OCI-LY1 (cell line): ENCODE measurements around the gene RMND5A.

Source experiments
- H2AFZ ChIP-seq: fragments of 200-600 bp; sonication (generic), shearing (Covaris generic); 2 replicates; pipeline ENCODE4 v1.6.0; 2014; ENCODE audit warnings: antibody characterized with exemption, mild to moderate bottlenecking, low read length
- H3F3A ChIP-seq: fragments of 200-600 bp; sonication (generic), shearing (Covaris generic); 2 replicates; pipeline ENCODE4 v1.6.0; 2014; ENCODE audit warnings: mild to moderate bottlenecking, antibody characterized with exemption, low read length, moderate library complexity; ENCODE audit not compliant: insufficient read depth
- H3K27ac ChIP-seq: fragments of 200-600 bp; sonication (generic); 2 replicates; pipeline ENCODE4 v1.5.1; 2014; ENCODE audit warnings: low read length, mixed run types, mild to moderate bottlenecking, low read depth; ENCODE audit not compliant: poor library complexity, severe bottlenecking
- H3K27me3 ChIP-seq: fragments of 200-600 bp; sonication (generic); 2 replicates; pipeline ENCODE4 v1.6.0; 2014; ENCODE audit warnings: antibody characterized with exemption, mild to moderate bottlenecking, low read length, moderate library complexity; ENCODE audit not compliant: insufficient read depth
- H3K36me3 ChIP-seq: fragments of 200-600 bp; sonication (generic); 2 replicates; pipeline ENCODE4 v1.6.1; 2014; ENCODE audit warnings: mild to moderate bottlenecking, antibody characterized with exemption, low read length, moderate library complexity, mixed read lengths; ENCODE audit not compliant: insufficient read depth
- H3K4me1 ChIP-seq: fragments of 200-600 bp; sonication (generic); 2 replicates; pipeline ENCODE4 v1.5.1; 2014; ENCODE audit warnings: mild to moderate bottlenecking, low read length, moderate library complexity; ENCODE audit not compliant: insufficient read depth, severe bottlenecking
- H3K4me2 ChIP-seq: fragments of 200-600 bp; sonication (generic), shearing (Covaris generic); 2 replicates; pipeline ENCODE4 v1.6.1; 2014; ENCODE audit warnings: low read length
- H3K4me3 ChIP-seq: fragments of 200-600 bp; sonication (generic); 2 replicates; pipeline ENCODE4 v1.5.1; 2014; ENCODE audit warnings: low read length, low read depth, mild to moderate bottlenecking, mixed read lengths; ENCODE audit not compliant: poor library complexity, severe bottlenecking
- H3K79me2 ChIP-seq: fragments of 200-600 bp; shearing (Covaris generic); 2 replicates; pipeline ENCODE4 v1.6.1; 2016; ENCODE audit warnings: mixed run types, low read length, mixed read lengths; ENCODE audit not compliant: insufficient read depth
- H3K9ac ChIP-seq: fragments of 200-600 bp; sonication (generic), shearing (Covaris generic); 2 replicates; pipeline ENCODE4 v1.6.1; 2014; ENCODE audit warnings: mild to moderate bottlenecking, low read length, mixed read lengths
- H3K9me2 ChIP-seq: fragments of 200-600 bp; sonication (generic), shearing (Covaris generic); 2 replicates; pipeline ENCODE4 v1.6.1; 2014; ENCODE audit warnings: low read depth, mild to moderate bottlenecking, low read length, mixed read lengths
- H3K9me3 ChIP-seq: fragments of 200-600 bp; shearing (Covaris generic); 2 replicates; pipeline ENCODE4 v1.6.1; 2014; ENCODE audit warnings: low read length, mixed read lengths
- H4K20me1 ChIP-seq: fragments of 200-600 bp; sonication (generic), shearing (Covaris generic); 2 replicates; pipeline ENCODE4 v1.6.0; 2016; ENCODE audit warnings: mild to moderate bottlenecking, low read length; ENCODE audit not compliant: insufficient read depth
- CTCF ChIP-seq: fragments of 200-600 bp; sonication (generic), shearing (Covaris generic); IDR thresholded peaks from 2 replicates; pipeline ENCODE4 v1.5.1; 2017; ENCODE audit warnings: mild to moderate bottlenecking, antibody characterized with exemption, low read length, moderate library complexity, mixed read lengths
- EZH2 ChIP-seq: fragments of 200-600 bp; sonication (generic), shearing (Covaris generic); IDR thresholded peaks from 2 replicates; pipeline ENCODE4 v1.8.0; 2017; ENCODE audit warnings: borderline replicate concordance, mixed run types, mild to moderate bottlenecking, antibody characterized with exemption, low read length, moderate library complexity, mixed read lengths

The RMND5A gene

GRCh38 chr2:86673011-86673410 is 47.1 kb upstream of the RMND5A start:
- Histone ChIP-seq H4K20me1 (no peaks in the 10 kb centered on the region), H3F3A (no peaks in the 10 kb centered on the region), H3K4me1 (no peaks in the 10 kb centered on the region), H2AFZ (no peak overlapping the region), H3K36me3 (no peaks in the 10 kb centered on the region), H3K27me3 (no peaks in the 10 kb centered on the region), H3K27ac (no peak overlapping the region), H3K79me2 (no peaks in the 10 kb centered on the region), H3K9ac (no peak overlapping the region), H3K9me3 (no peaks in the 10 kb centered on the region), H3K4me3 (no peak overlapping the region), H3K4me2 (no peak overlapping the region), H3K9me2 (no peaks in the 10 kb centered on the region)
- TF ChIP-seq CTCF = no peak
- no peak for TF ChIP-seq EZH2

GRCh38 chr2:86673986-86674670 is 46.0 kb upstream of the RMND5A start:
- H3K27me3 ChIP-seq = no peaks in the 10 kb centered on the region

GRCh38 chr2:86675104-86675503 is 45.0 kb upstream of the RMND5A start:
- Histone ChIP-seq H3K27me3 (no peaks in the 10 kb centered on the region), H3K9me2 (no peaks in the 10 kb centered on the region), H2AFZ (no peak overlapping the region), H3K9ac (no peak overlapping the region), H3F3A (no peaks in the 10 kb centered on the region), H4K20me1 (no peaks in the 10 kb centered on the region), H3K4me3 (no peak overlapping the region), H3K9me3 (no peaks in the 10 kb centered on the region), H3K27ac (no peak overlapping the region), H3K79me2 (no peaks in the 10 kb centered on the region), H3K36me3 (no peaks in the 10 kb centered on the region), H3K4me2 (no peak overlapping the region), H3K4me1 (no peaks in the 10 kb centered on the region)
- TF ChIP-seq CTCF (no peak), EZH2 (no peak)

More at GRCh38 chr2:86673986-86674670, 46.0 kb upstream of the RMND5A start:
- H3K79me2 ChIP-seq = no peaks in the 10 kb centered on the region
- H3K27ac ChIP-seq = no peak overlapping the region
- no peak overlapping the region for H3K4me3 ChIP-seq
- no peaks in the 10 kb centered on the region for H3F3A ChIP-seq
- no peak overlapping the region for H3K9ac ChIP-seq
- no peaks in the 10 kb centered on the region for H4K20me1 ChIP-seq
- H2AFZ ChIP-seq = no peak overlapping the region
- no peaks in the 10 kb centered on the region for H3K36me3 ChIP-seq
- no peak overlapping the region for H3K4me2 ChIP-seq
- no peaks in the 10 kb centered on the region for H3K9me3 ChIP-seq
- H3K9me2 ChIP-seq = no peaks in the 10 kb centered on the region
- H3K4me1 ChIP-seq = no peaks in the 10 kb centered on the region
- TF ChIP-seq EZH2 (no peak), CTCF (no peak)
